Measurements from ENCODE around the gene MUC4.

The MUC4 gene

GRCh38 chr3:195811756-195812155, at the start of gene MUC4:
TSS of gene MUC4 (minus strand) at chr3:195811929. CDS start at chr3:195811817, 112 bp downstream.
- DNase-seq (ENCODE audit: low read depth in 2 of 2): no peak

- no peak for DNase-seq (ENCODE audit: low read depth in 2 of 2)
These were observed 48.7 kb upstream of the MUC4 start for GRCh38 chr3:195860456-195860855.

GRCh38 chr3:195859846-195860411, 48.2 kb upstream of the MUC4 start:
- DNase-seq (ENCODE audit: low read depth in 2 of 2): no peak

GRCh38 chr3:195859061-195859845, 47.5 kb upstream of the MUC4 start:
- peak; percentile 20 to 33 for DNase-seq (ENCODE audit: low read depth in 2 of 2)

GRCh38 chr3:195856410-195857084, 44.8 kb upstream of the MUC4 start:
- DNase-seq (ENCODE audit: low read depth in 2 of 2): no peak

- no peak for DNase-seq (ENCODE audit: low read depth in 2 of 2)
These were observed 44.0 kb upstream of the MUC4 start for GRCh38 chr3:195855471-195856409.

GRCh38 chr3:195854628-195855294, 43.0 kb upstream of the MUC4 start:
- no peak for DNase-seq (ENCODE audit: low read depth in 2 of 2)

- DNase-seq (ENCODE audit: low read depth in 2 of 2): no peak
These were observed 42.3 kb upstream of the MUC4 start for GRCh38 chr3:195853996-195854395.

GRCh38 chr3:195853036-195853435, 41.3 kb upstream of the MUC4 start:
- no peak for DNase-seq (ENCODE audit: low read depth in 2 of 2)

GRCh38 chr3:195850857-195851543, 39.3 kb upstream of the MUC4 start:
- peak; percentile 68 for DNase-seq (ENCODE audit: low read depth in 2 of 2)

- DNase-seq (ENCODE audit: low read depth in 2 of 2): peak; percentile 5 to 8
These were observed 37.8 kb upstream of the MUC4 start for GRCh38 chr3:195849322-195850074.

- DNase-seq (ENCODE audit: low read depth in 2 of 2): no peak
These were observed 35.6 kb upstream of the MUC4 start for GRCh38 chr3:195847055-195847950.

- DNase-seq (ENCODE audit: low read depth in 2 of 2): no peak
These were observed 33.8 kb upstream of the MUC4 start for GRCh38 chr3:195845483-195845882.

GRCh38 chr3:195844671-195845218, 33.0 kb upstream of the MUC4 start:
- no peak for DNase-seq (ENCODE audit: low read depth in 2 of 2)

- no peak for DNase-seq (ENCODE audit: low read depth in 2 of 2)
These were observed 27.7 kb upstream of the MUC4 start for GRCh38 chr3:195839260-195840010.

- no peak for DNase-seq (ENCODE audit: low read depth in 2 of 2)
These were observed 27.0 kb upstream of the MUC4 start for GRCh38 chr3:195838714-195839113.

GRCh38 chr3:195836476-195837135, 24.9 kb upstream of the MUC4 start:
- DNase-seq (ENCODE audit: low read depth in 2 of 2): no peak
